PFSK-1 (cell line): ENCODE results near the gene HPCA.

ENCODE experiments used
- FOXP2 ChIP-seq: optimal IDR thresholded peaks from 2 replicates; pipeline ENCODE3; 2011; ENCODE audit warnings: borderline replicate concordance, control low read depth, inconsistent platforms; ENCODE audit not compliant: insufficient read depth; ENCODE audit errors: extremely low read length, extremely low read depth
- POLR2AphosphoS5 ChIP-seq: IDR thresholded peaks from 2 replicates; pipeline ENCODE4 v1.6.1; 2012; ENCODE audit warnings: low read depth, mild to moderate bottlenecking, control low read depth, low read length, moderate library complexity
- REST ChIP-seq, 2 experiments: IDR thresholded peaks; 2 replicates each; pipeline versions ENCODE4 v1.6.1 to v1.8.0; 2011 to 2012; ENCODE audit warnings: low read depth in 2 of 2, low read length in 2 of 2, control low read depth in 1 of 2, inconsistent platforms in 1 of 2, mild to moderate bottlenecking in 1 of 2, moderate library complexity in 1 of 2; ENCODE audit not compliant: insufficient read depth in 1 of 2
- SIN3A ChIP-seq: IDR thresholded peaks from 2 replicates; pipeline ENCODE4 v1.6.1; 2012; ENCODE audit warnings: mild to moderate bottlenecking, low read length, moderate library complexity, borderline replicate concordance; ENCODE audit not compliant: insufficient read depth

- no peak for TF ChIP-seq REST (IDR thresholded peaks at IDR 0.05; ENCODE audit: insufficient read depth in 1 of 2, low read depth in 2 of 2, low read length in 2 of 2)
- no peak for TF ChIP-seq POLR2AphosphoS5
- no peak for TF ChIP-seq FOXP2
- no peak for TF ChIP-seq SIN3A
These were observed 5.0 kb upstream of the HPCA start for GRCh38 chr1:32881291-32881690.
